A549 treated with RU486 at 1 μM for 4 hours (cell line): Measurements from ENCODE around the gene EIF3L. TPM values are rescaled to one million over a fixed set of nuclear protein-coding genes. Genes with fewer than 3 reads are reported as not detected.

ENCODE experiments used
- total RNA-seq: library from RNA; stranded (reverse); fragments of 200-300 nt; extraction: Qiagen RNA extraction; gene quantifications from 5 replicates; pipeline ENCODE4 v1.2.3, GENCODE V29; 2022; ENCODE audit warnings: low read depth

The EIF3L gene
- total RNA-seq, result 265 to 330 TPM (median 289 TPM) in 5 replicates

GRCh38 chr22:37849089-37849751, at the start of gene EIF3L:
Gene EIF3L (plus strand): TSS chr22:37849419. CDS start chr22:37849450, 31 bp downstream.

GRCh38 chr22:37807410-37808293, 41.6 kb upstream of the EIF3L start, which contains the start of gene GCAT:
Gene GCAT (plus strand): TSS chr22:37807934. CDS start chr22:37807968, 34 bp downstream.

GRCh38 chr22:37823134-37823985, 25.9 kb upstream of the EIF3L start, which contains the start of gene GALR3:
Gene GALR3 (plus strand): TSS chr22:37823382. CDS start chr22:37823407, 25 bp downstream.

GRCh38 chr22:37905534-37906363, 56.5 kb downstream of the EIF3L start, which contains the start of gene MICALL1:
Gene MICALL1 (plus strand): TSS chr22:37906297. CDS start chr22:37906423, 126 bp downstream.

Other genes starting within 250 kb of the EIF3L start
- 16.4 to 23.7 TPM (median 21.6 TPM) in 5 replicates for gene GGA1, start 240.6 kb upstream of the EIF3L start, total RNA-seq
- 1.9 to 3.1 TPM (median 2.1 TPM) in 5 replicates for gene SH3BP1, start 209.8 kb upstream of the EIF3L start, total RNA-seq
- 15.1 to 21.3 TPM (median 19.9 TPM) in 5 replicates for gene PDXP, start 190.7 kb upstream of the EIF3L start, total RNA-seq
- gene LGALS1, start 173.8 kb upstream of the EIF3L start, total RNA-seq, result 1,192 to 1,348 TPM (median 1,281 TPM) in 5 replicates
- 27.4 to 31.3 TPM (median 28.5 TPM) in 5 replicates for gene NOL12, start 163.1 kb upstream of the EIF3L start, total RNA-seq
- gene TRIOBP, start 152.4 kb upstream of the EIF3L start, total RNA-seq, result 22.3 to 35.1 TPM (median 29.2 TPM) in 5 replicates
- gene GCAT, start 41.5 kb upstream of the EIF3L start, total RNA-seq, result 2.4 to 3.8 TPM (median 2.7 TPM) in 5 replicates
- gene GALR3, start 26.0 kb upstream of the EIF3L start, total RNA-seq, result not detected in 5 replicates
- 17.0 to 25.5 TPM (median 24.0 TPM) in 5 replicates for gene ANKRD54, start 5.1 kb upstream of the EIF3L start, total RNA-seq
- gene MICALL1, start 56.9 kb downstream of the EIF3L start, total RNA-seq, result 14.4 to 19.6 TPM (median 18.7 TPM) in 5 replicates
- 0.20 to 0.37 TPM (median 0.32 TPM) in 5 replicates for gene C22orf23, start 104.2 kb downstream of the EIF3L start, total RNA-seq
- 123 to 149 TPM (median 139 TPM) in 5 replicates for gene POLR2F, start 104.3 kb downstream of the EIF3L start, total RNA-seq
- gene SOX10, start 135.1 kb downstream of the EIF3L start, total RNA-seq, result not detected in 5 replicates
- 7.8 to 12.1 TPM (median 12.0 TPM) in 5 replicates for gene PICK1, start 208.0 kb downstream of the EIF3L start, total RNA-seq
- not detected in 5 replicates for gene SLC16A8, start 234.8 kb downstream of the EIF3L start, total RNA-seq